Suprapubic skin (tissue), 4 donors: Measurements from ENCODE around the gene GPAT2.
"Not testable (repeated sequence)": the region's sequence is repeated elsewhere in the genome, so short reads cannot be mapped to it uniquely, and the experiment has no call there.

Experiments
- EP300 ChIP-seq: sonication (generic); formaldehyde crosslinking; IDR thresholded peaks from one replicate; pipeline ENCODE4 v1.6.1; 2017; ENCODE audit warnings: antibody characterized with exemption
- POLR2AphosphoS5 ChIP-seq, 3 donors: sonication (generic); formaldehyde crosslinking; IDR thresholded peaks; one replicate each; pipeline ENCODE4 v1.6.1; 2017; ENCODE audit warnings: antibody characterized with exemption in 3 of 3
- TF ChIP-seq, protein P1 (sequence below), 2 donors: fragments of 200-600 bp in 1 of 2; fragments of 450-650 bp in 1 of 2; sonication (generic) in 1 of 2; IDR thresholded peaks; one replicate each; pipeline ENCODE4 v1.5.1; 2016 to 2019; ENCODE audit warnings: antibody characterized with exemption in 2 of 2, mild to moderate bottlenecking in 1 of 2, moderate library complexity in 1 of 2

DNA sequence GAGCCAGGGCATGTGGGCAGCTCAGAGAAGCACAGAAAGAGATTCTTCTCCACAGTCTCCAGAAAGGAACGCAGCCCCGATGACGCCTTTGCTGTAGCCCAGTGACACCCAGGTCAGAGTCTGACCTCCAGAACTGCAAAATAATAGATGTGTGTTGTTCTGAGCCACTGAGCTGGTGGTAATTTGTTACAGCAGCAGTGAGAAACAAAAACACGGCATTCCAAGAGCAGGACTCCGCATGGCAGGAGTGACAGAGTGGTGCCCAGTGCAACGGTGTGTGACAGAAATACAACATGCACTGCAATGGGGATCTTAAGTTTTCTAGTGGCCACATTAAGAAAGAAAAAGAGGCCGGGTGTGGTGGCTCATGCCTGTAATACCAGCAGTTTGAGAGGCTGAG, 18.7 kb upstream of the GPAT2 start:
- TF ChIP-seq, protein P1, sequence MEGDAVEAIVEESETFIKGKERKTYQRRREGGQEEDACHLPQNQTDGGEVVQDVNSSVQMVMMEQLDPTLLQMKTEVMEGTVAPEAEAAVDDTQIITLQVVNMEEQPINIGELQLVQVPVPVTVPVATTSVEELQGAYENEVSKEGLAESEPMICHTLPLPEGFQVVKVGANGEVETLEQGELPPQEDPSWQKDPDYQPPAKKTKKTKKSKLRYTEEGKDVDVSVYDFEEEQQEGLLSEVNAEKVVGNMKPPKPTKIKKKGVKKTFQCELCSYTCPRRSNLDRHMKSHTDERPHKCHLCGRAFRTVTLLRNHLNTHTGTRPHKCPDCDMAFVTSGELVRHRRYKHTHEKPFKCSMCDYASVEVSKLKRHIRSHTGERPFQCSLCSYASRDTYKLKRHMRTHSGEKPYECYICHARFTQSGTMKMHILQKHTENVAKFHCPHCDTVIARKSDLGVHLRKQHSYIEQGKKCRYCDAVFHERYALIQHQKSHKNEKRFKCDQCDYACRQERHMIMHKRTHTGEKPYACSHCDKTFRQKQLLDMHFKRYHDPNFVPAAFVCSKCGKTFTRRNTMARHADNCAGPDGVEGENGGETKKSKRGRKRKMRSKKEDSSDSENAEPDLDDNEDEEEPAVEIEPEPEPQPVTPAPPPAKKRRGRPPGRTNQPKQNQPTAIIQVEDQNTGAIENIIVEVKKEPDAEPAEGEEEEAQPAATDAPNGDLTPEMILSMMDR (IDR thresholded peaks at IDR 0.05) = not testable (repeated sequence)
- TF ChIP-seq POLR2AphosphoS5 (IDR thresholded peaks at IDR 0.05); EP300: not testable (repeated sequence)
